GM12892 (cell line): ENCODE measurements around the gene KIF4B.

Experiments used
- POLR2A ChIP-seq: IDR thresholded peaks from 2 replicates; pipeline ENCODE4 v1.6.1; 2011; ENCODE audit warnings: low read depth, low read length, control low read depth
- POLR2AphosphoS5 ChIP-seq: IDR thresholded peaks from 2 replicates; pipeline ENCODE4 v1.6.1; 2011; ENCODE audit warnings: low read depth, low read length, control low read depth

GRCh38 chr5:154970759-154971158 lies 42.8 kb upstream of the KIF4B start:
- no peak for TF ChIP-seq POLR2AphosphoS5
- no peak for TF ChIP-seq POLR2A
